Uterus (tissue), 4 donors: ENCODE results near the gene SMARCA2. TPM values are rescaled to one million over a fixed set of nuclear protein-coding genes. Genes with fewer than 3 reads are reported as not detected.

Experiments used
- DNase-seq, 2 donors: peaks; one replicate each; pipeline ENCODE4 v3.0.0-alpha.2; 2019 to 2020
- H3K27ac ChIP-seq, 2 donors: fragments of 200-600 bp; sonication (generic); 1 replicate in 1 of 2; 2 replicates in 1 of 2; pipeline ENCODE4 v1.5.1; 2016 to 2018
- H3K27me3 ChIP-seq, 2 donors: fragments of 200-600 bp; sonication (generic); one replicate each; pipeline ENCODE4 v1.5.1; 2018 to 2019; ENCODE audit warnings: control low read depth in 1 of 2
- H3K36me3 ChIP-seq, 2 donors: fragments of 200-600 bp; sonication (generic); one replicate each; pipeline ENCODE4 v1.5.1; 2019; ENCODE audit warnings: control low read depth in 1 of 2
- H3K4me1 ChIP-seq, 2 donors: fragments of 200-600 bp; sonication (generic); one replicate each; pipeline ENCODE4 v1.5.1; 2018 to 2019; ENCODE audit warnings: control low read depth in 1 of 2
- H3K4me3 ChIP-seq, 2 donors: fragments of 200-600 bp; sonication (generic); 1 replicate in 1 of 2; 2 replicates in 1 of 2; pipeline ENCODE4 v1.5.1; 2018 to 2019; ENCODE audit warnings: mild to moderate bottlenecking in 1 of 2
- H3K9me3 ChIP-seq, 2 donors: fragments of 200-600 bp; sonication (generic); one replicate each; pipeline ENCODE4 v1.5.1; 2019; ENCODE audit warnings: control low read depth in 1 of 2
- POLR2A ChIP-seq, 2 donors: fragments of 450-650 bp; IDR thresholded peaks; one replicate each; pipeline ENCODE4 v1.6.1; 2016; ENCODE audit warnings: antibody characterized with exemption in 2 of 2, mild to moderate bottlenecking in 1 of 2, moderate library complexity in 1 of 2
- intact Hi-C: fragments of 100-400 bp; cut with DNase I; formaldehyde crosslinking; loops from one replicate; pipeline ENCODE4 v1.15.1; 2023; ENCODE audit warnings: low total_unique reads
- total RNA-seq, 4 donors: library from RNA; depleted of rRNA in 3 of 4; stranded (reverse); fragments of >200 nt in 3 of 4; gene quantifications; one replicate each; pipeline versions ENCODE4 v1.1.0 to v1.2.4, GENCODE V29; 2014 to 2023
- TF ChIP-seq, protein P1 (sequence below), 4 experiments: fragments of 200-600 bp in 2 of 4; fragments of 450-650 bp in 2 of 4; sonication (generic) in 2 of 4; IDR thresholded peaks; one replicate each; pipeline ENCODE4 v1.5.1; 2016 to 2019; ENCODE audit warnings: antibody characterized with exemption in 4 of 4, mild to moderate bottlenecking in 2 of 4, moderate library complexity in 1 of 4
- donor health status: DM: yes; HTN: yes; CAD: no.

The SMARCA2 gene
- total RNA-seq, 4 donors from 2014 or later: 51.7 to 251 (median 214) TPM

- Histone ChIP-seq H3K4me1 (peaks cover 14 to 33% of the 10 kb centered on the region in 2 donors), H3K27ac (peak overlapping the region in 1 of 2 donors; percentile 58), H3K9me3 (no peaks in the 10 kb centered on the region), H3K4me3 (no peak overlapping the region), H3K36me3 (no peaks in the 10 kb centered on the region), H3K27me3 (no peaks in the 10 kb centered on the region)
- DNase-seq: no peak
- TF ChIP-seq, protein P1, sequence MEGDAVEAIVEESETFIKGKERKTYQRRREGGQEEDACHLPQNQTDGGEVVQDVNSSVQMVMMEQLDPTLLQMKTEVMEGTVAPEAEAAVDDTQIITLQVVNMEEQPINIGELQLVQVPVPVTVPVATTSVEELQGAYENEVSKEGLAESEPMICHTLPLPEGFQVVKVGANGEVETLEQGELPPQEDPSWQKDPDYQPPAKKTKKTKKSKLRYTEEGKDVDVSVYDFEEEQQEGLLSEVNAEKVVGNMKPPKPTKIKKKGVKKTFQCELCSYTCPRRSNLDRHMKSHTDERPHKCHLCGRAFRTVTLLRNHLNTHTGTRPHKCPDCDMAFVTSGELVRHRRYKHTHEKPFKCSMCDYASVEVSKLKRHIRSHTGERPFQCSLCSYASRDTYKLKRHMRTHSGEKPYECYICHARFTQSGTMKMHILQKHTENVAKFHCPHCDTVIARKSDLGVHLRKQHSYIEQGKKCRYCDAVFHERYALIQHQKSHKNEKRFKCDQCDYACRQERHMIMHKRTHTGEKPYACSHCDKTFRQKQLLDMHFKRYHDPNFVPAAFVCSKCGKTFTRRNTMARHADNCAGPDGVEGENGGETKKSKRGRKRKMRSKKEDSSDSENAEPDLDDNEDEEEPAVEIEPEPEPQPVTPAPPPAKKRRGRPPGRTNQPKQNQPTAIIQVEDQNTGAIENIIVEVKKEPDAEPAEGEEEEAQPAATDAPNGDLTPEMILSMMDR (IDR thresholded peaks at IDR 0.05): no peak
- TF ChIP-seq POLR2A (IDR thresholded peaks at IDR 0.05): no peak
- intact Hi-C loops: no loop called here
These were observed 12.5 kb downstream of the SMARCA2 start for GRCh38 chr9:2027543-2028160.

DNA sequence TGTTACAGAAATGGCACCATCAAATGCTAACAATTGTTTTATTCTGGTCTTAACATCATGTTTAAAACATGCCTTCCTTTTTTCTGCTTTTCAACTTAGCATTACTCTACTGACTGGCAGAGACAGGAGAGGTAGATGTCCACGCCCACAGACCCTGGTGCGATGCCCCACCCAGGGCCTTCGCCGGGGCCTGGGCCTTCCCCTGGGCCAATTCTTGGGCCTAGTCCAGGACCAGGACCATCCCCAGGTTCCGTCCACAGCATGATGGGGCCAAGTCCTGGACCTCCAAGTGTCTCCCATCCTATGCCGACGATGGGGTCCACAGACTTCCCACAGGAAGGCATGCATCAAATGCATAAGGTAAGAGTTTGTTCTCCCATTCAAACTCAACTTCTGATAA lies 13.7 kb downstream of the SMARCA2 start:
- intact Hi-C loops: no loop called here
- DNase-seq: no peak
- TF ChIP-seq, protein P1 (IDR thresholded peaks at IDR 0.05): no peak
- no peak for TF ChIP-seq POLR2A (IDR thresholded peaks at IDR 0.05)
- H3K27ac ChIP-seq: peak overlapping the region in 1 of 2 donors; percentile 37
- H3K4me3 ChIP-seq: no peak overlapping the region
- no peaks in the 10 kb centered on the region for H3K27me3 ChIP-seq
- H3K36me3 ChIP-seq: no peaks in the 10 kb centered on the region
- peaks cover 14 to 33% of the 10 kb centered on the region in 2 donors for H3K4me1 ChIP-seq
- H3K9me3 ChIP-seq: no peaks in the 10 kb centered on the region

DNA sequence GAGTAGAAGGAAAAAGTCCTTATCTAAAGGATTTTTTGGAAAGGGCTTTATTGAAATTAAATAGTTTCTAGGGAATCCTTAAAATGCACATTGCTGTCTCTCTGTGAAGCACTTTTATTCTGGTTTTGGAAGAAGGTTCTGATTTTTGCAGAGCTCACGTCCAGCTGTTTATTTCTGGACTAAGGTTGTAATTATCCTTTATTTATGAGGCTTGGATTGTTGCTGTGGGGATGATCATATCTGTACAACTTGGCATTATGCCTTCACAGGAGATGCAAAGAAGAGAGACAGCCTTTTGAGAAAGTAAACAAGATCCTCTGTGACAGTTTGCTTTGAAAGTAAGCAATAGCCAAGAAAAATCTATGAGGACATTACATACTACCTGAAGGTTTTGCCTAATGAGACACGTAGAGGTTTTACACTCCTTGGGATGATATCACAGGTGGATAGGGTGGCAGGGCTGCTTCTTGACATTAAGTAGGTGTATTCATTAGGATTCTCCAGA lies 14.6 kb downstream of the SMARCA2 start:
- TF ChIP-seq POLR2A (IDR thresholded peaks at IDR 0.05): no peak
- TF ChIP-seq, protein P1 (IDR thresholded peaks at IDR 0.05): no peak
- no peak overlapping the region for H3K4me3 ChIP-seq
- no peaks in the 10 kb centered on the region for H3K27me3 ChIP-seq
- intact Hi-C loops: no loop called here
- DNase-seq: no peak
- H3K27ac ChIP-seq: peak overlapping the region in 1 of 2 donors; percentile 37
- H3K4me1 ChIP-seq: peaks cover 12 to 27% of the 10 kb centered on the region in 2 donors
- no peaks in the 10 kb centered on the region for H3K36me3 ChIP-seq
- H3K9me3 ChIP-seq: no peaks in the 10 kb centered on the region

GRCh38 chr9:2032234-2032633 lies 17.1 kb downstream of the SMARCA2 start:
- H3K27ac ChIP-seq: peak overlapping the region in 1 of 2 donors; percentile 34
- intact Hi-C loops: no loop called here
- no peaks in the 10 kb centered on the region for H3K27me3 ChIP-seq
- H3K4me1 ChIP-seq: peaks cover 7 to 20% of the 10 kb centered on the region in 2 donors
- no peaks in the 10 kb centered on the region for H3K36me3 ChIP-seq
- TF ChIP-seq, protein P1 (IDR thresholded peaks at IDR 0.05): no peak
- TF ChIP-seq POLR2A (IDR thresholded peaks at IDR 0.05): no peak
- DNase-seq: no peak
- no peaks in the 10 kb centered on the region for H3K9me3 ChIP-seq
- no peak overlapping the region for H3K4me3 ChIP-seq

- H3K4me1 ChIP-seq: no peaks in the 10 kb centered on the region
- H3K36me3 ChIP-seq: no peaks in the 10 kb centered on the region
- TF ChIP-seq POLR2A (IDR thresholded peaks at IDR 0.05): no peak
- TF ChIP-seq, protein P1 (IDR thresholded peaks at IDR 0.05): no peak
- H3K27ac ChIP-seq: no peak overlapping the region
- DNase-seq: no peak
- H3K27me3 ChIP-seq: no peaks in the 10 kb centered on the region
- H3K4me3 ChIP-seq: no peak overlapping the region
- no peaks in the 10 kb centered on the region for H3K9me3 ChIP-seq
- intact Hi-C loops: no loop called here
These were observed 21.7 kb downstream of the SMARCA2 start for GRCh38 chr9:2036844-2037243.
